VCaP (cell line): ENCODE data around the gene OSCP1.

ENCODE experiments used
- H3K27ac ChIP-seq: fragments of 450-650 bp; 2 replicates; pipeline ENCODE4 v1.5.1; 2017
- CTCF ChIP-seq: fragments of 450-650 bp; conservative IDR thresholded peaks from 2 replicates; pipeline ENCODE4 v1.5.1; 2017; ENCODE audit warnings: mild to moderate bottlenecking, moderate library complexity

The OSCP1 gene

DNA sequence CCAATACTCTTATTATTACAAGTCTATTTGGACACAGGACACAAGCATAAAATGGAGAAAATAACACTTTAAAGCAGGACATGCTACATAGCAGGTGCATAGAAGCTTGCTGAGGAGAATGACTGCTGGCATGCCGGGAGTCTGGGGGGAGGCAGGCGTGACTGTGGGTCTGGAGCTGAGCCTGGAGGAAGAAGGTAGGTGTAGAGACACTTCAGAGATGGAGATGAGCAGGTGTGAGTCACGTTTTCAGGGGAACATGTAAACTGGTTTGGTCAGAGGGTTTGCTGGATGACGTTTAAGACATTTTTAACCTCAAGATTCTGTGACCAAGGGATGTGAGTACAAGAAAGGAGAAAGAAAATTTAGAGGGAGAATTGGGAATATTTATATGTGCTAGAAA is 24.5 kb downstream of the OSCP1 start:
- no peak overlapping the region for H3K27ac ChIP-seq
- no peak for TF ChIP-seq CTCF

DNA sequence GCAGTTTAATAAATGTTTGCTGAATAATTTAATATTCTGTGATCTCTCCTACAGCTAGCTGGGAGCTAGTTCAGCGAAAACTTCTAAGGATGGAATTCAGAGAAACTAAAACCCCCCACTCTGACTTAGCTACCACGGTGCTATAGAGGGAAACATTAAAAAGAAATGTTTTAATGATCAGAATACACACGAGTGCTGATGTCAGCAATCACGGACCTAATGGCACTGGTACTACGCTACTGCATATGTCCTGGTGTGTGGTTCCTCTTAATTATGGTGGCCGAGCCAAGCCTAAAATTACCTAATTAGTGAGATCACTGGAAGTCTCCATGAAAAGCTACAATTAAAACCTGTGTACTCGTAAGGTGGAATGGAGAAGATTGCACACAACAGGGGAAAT is 28.6 kb downstream of the OSCP1 start:
- TF ChIP-seq CTCF = no peak
- no peak overlapping the region for H3K27ac ChIP-seq

DNA sequence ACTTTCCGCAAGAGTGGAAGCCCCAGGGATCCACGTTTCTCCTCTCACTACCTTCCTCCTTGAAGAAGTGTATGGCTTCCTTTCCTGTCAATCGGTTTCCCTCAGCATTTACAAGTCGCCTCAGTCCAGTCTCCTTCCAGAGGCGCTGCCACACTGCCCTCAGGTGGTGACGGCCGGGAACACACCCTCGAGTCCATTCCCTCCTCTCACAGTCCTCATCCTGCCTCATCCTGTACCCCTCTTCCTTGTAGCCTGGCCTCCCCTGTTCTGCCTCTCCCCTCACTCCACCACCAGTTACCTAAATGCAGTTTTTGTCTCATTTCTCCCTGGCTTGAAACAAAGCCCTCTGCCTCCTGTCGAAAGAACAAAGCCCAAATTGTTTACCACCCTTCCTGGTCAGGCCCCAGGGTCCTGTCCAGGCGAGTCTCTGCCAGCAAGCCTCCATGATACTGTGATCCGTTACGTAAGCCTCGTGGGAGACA is 29.4 kb downstream of the OSCP1 start:
- peak; percentile 96 for TF ChIP-seq CTCF
- peak overlapping the region; percentile 35; the same call in 1 of the 2 replicates for H3K27ac ChIP-seq

DNA sequence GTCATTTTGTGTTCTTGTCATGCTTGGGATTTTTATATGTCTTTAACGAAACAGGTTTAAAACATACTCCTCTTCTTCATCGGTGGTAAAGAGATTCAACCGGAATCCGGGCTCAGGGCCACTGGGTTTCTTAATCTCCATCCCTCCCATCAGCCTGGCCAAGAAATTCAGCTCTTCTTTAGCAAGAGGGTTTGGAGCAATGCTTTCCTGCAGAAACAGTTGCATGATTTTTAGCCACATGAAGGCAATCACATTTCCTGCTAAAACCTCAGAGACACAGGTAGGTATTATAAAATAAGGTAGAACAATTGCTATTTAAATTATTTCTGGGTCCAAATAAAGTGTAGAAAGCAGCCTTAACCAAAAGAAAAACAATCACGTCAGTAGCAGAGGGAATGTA is 29.8 kb downstream of the OSCP1 start:
- peak overlapping the region; percentile 35; the same call in 1 of the 2 replicates for H3K27ac ChIP-seq

DNA sequence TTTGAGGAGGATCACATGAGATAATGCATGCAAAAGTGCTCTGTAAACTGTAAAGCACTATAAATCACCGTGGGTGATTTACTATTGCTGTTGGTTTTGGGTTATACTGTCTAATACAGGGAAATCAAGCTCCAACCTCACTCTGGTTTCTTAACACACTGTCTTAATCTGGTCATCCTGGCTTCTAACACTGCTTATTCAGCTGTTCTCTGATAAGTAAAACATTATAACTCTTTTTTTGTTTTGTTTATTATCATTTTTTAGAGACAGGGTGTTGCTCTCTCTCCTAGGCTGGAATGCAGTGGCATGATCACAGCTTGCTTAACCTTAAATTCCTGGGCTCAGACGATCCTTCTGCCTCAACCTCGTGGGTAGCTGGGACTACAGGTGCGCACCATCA is 30.7 kb downstream of the OSCP1 start:
- no peak for TF ChIP-seq CTCF

More for the DNA sequence above, 29.8 kb downstream of the OSCP1 start:
- TF ChIP-seq CTCF = no peak

GRCh38 chr1:36419140-36419539 is 31.1 kb downstream of the OSCP1 start:
- TF ChIP-seq CTCF = no peak
- no peak overlapping the region for H3K27ac ChIP-seq

More for the DNA sequence above, 30.7 kb downstream of the OSCP1 start:
- no peak overlapping the region for H3K27ac ChIP-seq

DNA sequence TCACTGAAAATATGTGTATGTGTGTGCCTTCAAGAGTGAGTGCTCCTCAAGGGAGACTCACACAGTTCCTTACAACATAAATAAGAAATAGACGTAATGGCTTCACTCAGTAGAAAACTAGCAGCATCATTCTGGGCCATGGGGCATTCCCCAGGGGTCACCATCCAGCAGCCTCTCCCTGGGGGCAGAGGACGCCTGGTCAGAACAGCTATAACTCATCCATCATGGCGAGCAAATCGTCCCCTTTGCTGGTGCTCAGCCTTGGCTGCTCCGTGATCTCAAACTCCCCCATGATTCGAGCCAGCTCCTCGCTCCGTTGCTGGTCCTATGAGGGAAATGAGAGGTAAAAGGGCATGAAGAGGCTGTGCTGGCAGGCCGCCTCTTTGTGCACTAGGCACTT is 32.3 kb downstream of the OSCP1 start:
- no peak overlapping the region for H3K27ac ChIP-seq
- TF ChIP-seq CTCF = no peak
